ENCODE measurements around the gene DCAF4.

Gene DCAF4

GRCh38 chr14:72980863-72981262 is 54.6 kb downstream of the DCAF4 start:
- Histone ChIP-seq H3K9me3 (ENCODE audit: severe bottlenecking) (no peaks in the 10 kb centered on the region), H3K27me3 (ENCODE audit: insufficient read depth, low read depth, severe bottlenecking) (no peaks in the 10 kb centered on the region), H3K4me3 (ENCODE audit: low read depth, low read length) (no peak overlapping the region), H3K36me3 (peaks cover 14% of the 10 kb centered on the region), H3K27ac (no peak overlapping the region)
- no peak for DNase-seq
- no peak for TF ChIP-seq CTCF (IDR thresholded peaks at IDR 0.05; ENCODE audit: low read depth, low read length)

- Histone ChIP-seq H3K27me3 (ENCODE audit: insufficient read depth, low read depth, severe bottlenecking) (no peaks in the 10 kb centered on the region), H3K36me3 (peaks cover 8% of the 10 kb centered on the region), H3K9me3 (ENCODE audit: severe bottlenecking) (no peaks in the 10 kb centered on the region), H3K27ac (no peak overlapping the region), H3K4me3 (ENCODE audit: low read depth, low read length) (no peak overlapping the region)
- TF ChIP-seq CTCF (IDR thresholded peaks at IDR 0.05; ENCODE audit: low read depth, low read length): no peak
- DNase-seq: no peak
Measured at GRCh38 chr14:72982146-72982708, 56.0 kb downstream of the DCAF4 start.

- H3K9me3 ChIP-seq (ENCODE audit: severe bottlenecking): no peaks in the 10 kb centered on the region
Measured at GRCh38 chr14:72986214-72986613, 60.0 kb downstream of the DCAF4 start.

GRCh38 chr14:72986857-72987256 is 60.6 kb downstream of the DCAF4 start:
- DNase-seq: no peak
- H3K36me3 ChIP-seq: peaks cover 8% of the 10 kb centered on the region
- H3K4me3 ChIP-seq (ENCODE audit: low read depth, low read length): no peak overlapping the region
- H3K27me3 ChIP-seq (ENCODE audit: insufficient read depth, low read depth, severe bottlenecking): no peaks in the 10 kb centered on the region
- H3K27ac ChIP-seq: no peak overlapping the region
- no peak for TF ChIP-seq CTCF (IDR thresholded peaks at IDR 0.05; ENCODE audit: low read depth, low read length)
- H3K9me3 ChIP-seq (ENCODE audit: severe bottlenecking): no peaks in the 10 kb centered on the region

More at GRCh38 chr14:72986214-72986613, 60.0 kb downstream of the DCAF4 start:
- DNase-seq: no peak
- Histone ChIP-seq H3K27me3 (ENCODE audit: insufficient read depth, low read depth, severe bottlenecking) (no peaks in the 10 kb centered on the region), H3K36me3 (peaks cover 5% of the 10 kb centered on the region), H3K27ac (no peak overlapping the region), H3K4me3 (ENCODE audit: low read depth, low read length) (no peak overlapping the region)
- no peak for TF ChIP-seq CTCF (IDR thresholded peaks at IDR 0.05; ENCODE audit: low read depth, low read length)

- no peaks in the 10 kb centered on the region for H3K27me3 ChIP-seq (ENCODE audit: insufficient read depth, low read depth, severe bottlenecking)
- DNase-seq: no peak
- no peak overlapping the region for H3K27ac ChIP-seq
- TF ChIP-seq CTCF (IDR thresholded peaks at IDR 0.05; ENCODE audit: low read depth, low read length): no peak
- H3K36me3 ChIP-seq: peaks cover 28% of the 10 kb centered on the region
- H3K9me3 ChIP-seq (ENCODE audit: severe bottlenecking): no peaks in the 10 kb centered on the region
- H3K4me3 ChIP-seq (ENCODE audit: low read depth, low read length): no peak overlapping the region
Measured at GRCh38 chr14:72990171-72990570, 63.9 kb downstream of the DCAF4 start.

- Histone ChIP-seq H3K9me3 (ENCODE audit: severe bottlenecking) (no peaks in the 10 kb centered on the region), H3K27ac (no peak overlapping the region), H3K4me3 (ENCODE audit: low read depth, low read length) (no peak overlapping the region), H3K36me3 (peaks cover 50% of the 10 kb centered on the region), H3K27me3 (ENCODE audit: insufficient read depth, low read depth, severe bottlenecking) (no peaks in the 10 kb centered on the region)
- TF ChIP-seq CTCF (IDR thresholded peaks at IDR 0.05; ENCODE audit: low read depth, low read length): no peak
- DNase-seq: no peak
Measured at GRCh38 chr14:72996916-72997315, 70.7 kb downstream of the DCAF4 start.
